K562 (cell line): ENCODE measurements around the gene ERBB3. TPM values are rescaled to one million over a fixed set of nuclear protein-coding genes. Genes with fewer than 3 reads are reported as not detected.

Experiments
- DDX20 ChIP-seq: fragments of 450-650 bp; IDR thresholded peaks from 2 replicates; pipeline ENCODE4 v1.6.1; 2016; ENCODE audit warnings: missing genetic modification characterization, low read depth, mild to moderate bottlenecking, missing compliant biosample characterization, moderate library complexity
- EGR1 ChIP-seq: fragments of 450-650 bp; conservative IDR thresholded peaks from 2 replicates; pipeline ENCODE4 v1.6.1; 2017; ENCODE audit warnings: mild to moderate bottlenecking
- HSF4 ChIP-seq: fragments of 250-450 bp; sonication (Bioruptor Pico); IDR thresholded peaks from 2 replicates; pipeline ENCODE4 v2.1.2; 2022; ENCODE audit warnings: mild to moderate bottlenecking, moderate library complexity, borderline replicate concordance
- JUNB ChIP-seq: fragments of 450-650 bp; formaldehyde crosslinking; conservative IDR thresholded peaks from 2 replicates; pipeline ENCODE4 v1.4.0; 2020; ENCODE audit warnings: mild to moderate bottlenecking
- MAFF ChIP-seq: IDR thresholded peaks from 2 replicates; pipeline ENCODE4 v1.6.1; 2012; ENCODE audit warnings: low read length, improper control_type of control experiment
- MXD1 ChIP-seq: fragments of 250-450 bp; sonication (Bioruptor Pico); IDR thresholded peaks from 2 replicates; pipeline ENCODE4 v1.8.0; 2021; ENCODE audit warnings: borderline replicate concordance, mild to moderate bottlenecking, moderate library complexity; ENCODE audit not compliant: poor library complexity, severe bottlenecking
- MYC ChIP-seq, 2 experiments: fragments of 250-450 bp in 1 of 2; sonication (Bioruptor Pico) in 1 of 2; IDR thresholded peaks; 2 replicates each; pipeline versions ENCODE4 v1.5.1 to v1.6.1; 2012 to 2021; ENCODE audit warnings: low read depth in 2 of 2, borderline replicate concordance in 1 of 2, improper control_type of control experiment in 1 of 2, low read length in 1 of 2, mild to moderate bottlenecking in 1 of 2, moderate library complexity in 1 of 2
- NCOA1 ChIP-seq: fragments of 450-650 bp; IDR thresholded peaks from 2 replicates; pipeline ENCODE4 v1.6.1; 2016; ENCODE audit warnings: low read depth
- PBX2 ChIP-seq, 2 experiments: IDR thresholded peaks in 1 of 2; conservative IDR thresholded peaks in 1 of 2; 2 replicates each; pipeline ENCODE4 v1.6.1; 2016; ENCODE audit warnings: low read depth in 2 of 2, mild to moderate bottlenecking in 1 of 2, missing compliant biosample characterization in 1 of 2, missing genetic modification characterization in 1 of 2, moderate library complexity in 1 of 2
- PHB ChIP-seq: fragments of 250-450 bp; sonication (Bioruptor Pico); IDR thresholded peaks from 2 replicates; pipeline ENCODE4 v1.5.0; 2021
- RBM22 ChIP-seq: fragments of 200-400 bp; formaldehyde crosslinking; IDR thresholded peaks from 2 replicates; pipeline ENCODE4 v1.6.1; 2018; ENCODE audit warnings: low read length, low read depth; ENCODE audit not compliant: poor library complexity, severe bottlenecking
- RFX1 ChIP-seq: fragments of 450-650 bp; IDR thresholded peaks from 2 replicates; pipeline ENCODE4 v1.6.1; 2016; ENCODE audit warnings: mild to moderate bottlenecking, moderate library complexity
- SETDB1 ChIP-seq: IDR thresholded peaks from one replicate; pipeline ENCODE4 v1.6.1; 2012; ENCODE audit warnings: low read length, control low read depth, inconsistent platforms
- SIN3A ChIP-seq, 2 experiments: fragments of 150-350 bp in 1 of 2; IDR thresholded peaks; 2 replicates each; pipeline ENCODE4 v1.6.1; 2011 to 2016; ENCODE audit warnings: borderline replicate concordance in 2 of 2, low read depth in 2 of 2, low read length in 2 of 2, mild to moderate bottlenecking in 2 of 2, moderate library complexity in 2 of 2; ENCODE audit not compliant: control insufficient read depth in 1 of 2
- TEAD4 ChIP-seq, 2 experiments: sonication (generic) in 1 of 2; formaldehyde crosslinking in 1 of 2; IDR thresholded peaks; 2 replicates each; pipeline versions ENCODE4 v1.6.1 to v1.8.0; 2012 to 2022; ENCODE audit warnings: borderline replicate concordance in 1 of 2, inconsistent platforms in 1 of 2, low read length in 1 of 2, mild to moderate bottlenecking in 1 of 2, missing genetic modification reagents in 1 of 2
- THRA ChIP-seq: fragments of 450-650 bp; IDR thresholded peaks from 2 replicates; pipeline ENCODE4 v1.6.1; 2017; ENCODE audit warnings: mild to moderate bottlenecking, moderate library complexity
- ZNF512 ChIP-seq: IDR thresholded peaks from 2 replicates; pipeline ENCODE4 v1.6.1; 2016; ENCODE audit warnings: missing genetic modification characterization, missing compliant biosample characterization
- ZNF717 ChIP-seq: fragments of 250-450 bp; sonication (Bioruptor Pico); IDR thresholded peaks from 2 replicates; pipeline ENCODE4 v1.5.0; 2021
- ZNF740 ChIP-seq, 3 experiments: fragments of 200-800 bp in 1 of 3; sonication (Bioruptor generic) in 1 of 3; sonication (generic) in 1 of 3; formaldehyde crosslinking in 1 of 3; IDR thresholded peaks; 2 replicates each; pipeline versions ENCODE4 v1.6.1 to v1.8.0; 2016 to 2022; ENCODE audit warnings: mild to moderate bottlenecking in 2 of 3, missing compliant biosample characterization in 2 of 3, missing genetic modification characterization in 2 of 3, missing genetic modification reagents in 1 of 3
- polyA plus RNA-seq, 8 experiments: library from polyadenylated mRNA; depleted of rRNA in 4 of 8; stranded (reverse) in 5 of 8; unstranded in 3 of 8; fragments of >200 nt; fragmentation: Nextera tagmentation in 2 of 8; fragmentation: Illumina TruSeq in 1 of 8; extraction: Ambion mirVana in 2 of 8; extraction: Trizol in 1 of 8; gene quantifications; 2 replicates each; pipeline versions ENCODE4 v1.2.1 to v1.2.3, GENCODE V29; 2011 to 2014; ENCODE audit warnings: inconsistent platforms in 1 of 8, missing spikeins in 1 of 8
- total RNA-seq, 7 experiments: library from RNA; depleted of rRNA in 6 of 7; stranded (reverse); fragments of >200 nt in 6 of 7; fragmentation: Illumina TruSeq in 2 of 7; extraction: Trizol in 2 of 7; gene quantifications; 2 replicates each; pipeline versions ENCODE4 v1.2.1 to v1.2.3, GENCODE V29; 2011 to 2021; ENCODE audit warnings: low replicate concordance in 1 of 7

ERBB3 gene
- total and polyA plus RNA-seq, 9 of the 15 experiments (the other 6 are each of a cell fraction or from before 2014, with no cell fraction given), result 1.5 to 5.4 (median 3.8) TPM

GRCh38 chr12:56126732-56127239, 46.8 kb downstream of the ERBB3 start (continued):
- TF ChIP-seq PBX2 (CRISPR knock-in tag; IDR thresholded peaks at IDR 0.05; ENCODE audit: low read depth) (no peak), PBX2 (tag; conservative IDR thresholded peaks at IDR 0.05; ENCODE audit: low read depth) (no peak), MYC (IDR thresholded peaks at IDR 0.05; ENCODE audit: low read depth, low read length) (0 out of 2 replicates have a peak, but pooled peaks have one; percentile 27), MYC (CRISPR knock-in tag; IDR thresholded peaks at IDR 0.05; ENCODE audit: borderline replicate concordance, low read depth) (no peak), PHB (CRISPR knock-in tag) (no peak), JUNB (CRISPR knock-in tag) (no peak), TEAD4 (IDR thresholded peaks at IDR 0.05; ENCODE audit: low read length) (peak; percentile 95), TEAD4 (CRISPR knock-in tag; IDR thresholded peaks at IDR 0.05; ENCODE audit: borderline replicate concordance) (no peak), NCOA1 (peak; percentile 80; the same call in 1 of the 2 replicates), EGR1 (no peak), HSF4 (CRISPR knock-in tag) (no peak), DDX20 (tag) (no peak; the same call in 1 of the 2 replicates), RFX1 (no peak), ZNF512 (tag) (no peak), MAFF (no peak; the same call in 1 of the 2 replicates), MXD1 (no peak), SETDB1 (no peak), SIN3A (IDR thresholded peaks at IDR 0.05; ENCODE audit: borderline replicate concordance in 2 of 2, control insufficient read depth in 1 of 2, low read depth in 2 of 2, low read length in 2 of 2) (no peak), ZNF740 (CRISPR knock-in tag; IDR thresholded peaks at IDR 0.05) (no peak), ZNF740 (tag; IDR thresholded peaks at IDR 0.05) (no peak), ZNF717 (CRISPR knock-in tag) (no peak), RBM22 (no peak), THRA (no peak)
